H9 (cell line): ENCODE results near the gene GRIK4. TPM values are rescaled to one million over a fixed set of nuclear protein-coding genes. Genes with fewer than 3 reads are reported as not detected.

ENCODE experiments used
- DNase-seq: peaks from one replicate; pipeline ENCODE4 v3.0.0-alpha.2; 2017
- H2AFZ ChIP-seq: one replicate; pipeline ENCODE4 v1.6.1; 2013; ENCODE audit warnings: mild to moderate bottlenecking, low read length, control low read depth, moderate library complexity
- H2AK5ac ChIP-seq: 2 replicates; pipeline ENCODE4 v1.6.1; 2013; ENCODE audit warnings: low read length, control low read depth, mixed read lengths; ENCODE audit not compliant: insufficient read length
- H2BK120ac ChIP-seq: one replicate; pipeline ENCODE4 v1.6.1; 2013; ENCODE audit warnings: low read depth, mild to moderate bottlenecking, low read length, control low read depth, inconsistent platforms; ENCODE audit not compliant: poor library complexity, severe bottlenecking
- H2BK12ac ChIP-seq: 2 replicates; pipeline ENCODE4 v1.6.1; 2013; ENCODE audit warnings: low read length, control low read depth, mixed read lengths, low read depth; ENCODE audit not compliant: insufficient read length
- H2BK15ac ChIP-seq: 2 replicates; pipeline ENCODE4 v1.6.1; 2013; ENCODE audit warnings: low read depth, low read length, control low read depth
- H2BK20ac ChIP-seq: one replicate; pipeline ENCODE4 v1.6.1; 2013; ENCODE audit warnings: low read depth, mild to moderate bottlenecking, low read length, control low read depth, inconsistent platforms; ENCODE audit not compliant: poor library complexity, severe bottlenecking
- H2BK5ac ChIP-seq: 2 replicates; pipeline ENCODE4 v1.6.1; 2013; ENCODE audit warnings: low read length, control low read depth, mixed read lengths; ENCODE audit not compliant: insufficient read length
- H3K14ac ChIP-seq: 2 replicates; pipeline ENCODE4 v1.6.1; 2013; ENCODE audit warnings: low read length, control low read depth; ENCODE audit not compliant: insufficient read depth
- H3K18ac ChIP-seq: 2 replicates; pipeline ENCODE4 v1.6.1; 2013; ENCODE audit warnings: low read depth, mild to moderate bottlenecking, mixed read lengths, low read length, control low read depth; ENCODE audit not compliant: insufficient read length
- H3K23ac ChIP-seq: 2 replicates; pipeline ENCODE4 v1.6.1; 2013; ENCODE audit warnings: low read length, control low read depth, mixed read lengths, low read depth; ENCODE audit not compliant: insufficient read length
- H3K23me2 ChIP-seq: 2 replicates; pipeline ENCODE4 v1.6.1; 2013; ENCODE audit warnings: low read depth, mild to moderate bottlenecking, mixed read lengths, low read length, control low read depth; ENCODE audit not compliant: insufficient read length, poor library complexity, severe bottlenecking
- H3K27ac ChIP-seq: 2 replicates; pipeline ENCODE4 v1.5.1; 2013; ENCODE audit warnings: low read length, control low read depth, mixed read lengths, low read depth; ENCODE audit not compliant: insufficient read length
- H3K27me3 ChIP-seq: 2 replicates; pipeline ENCODE4 v1.6.1; 2013; ENCODE audit warnings: low read length, control low read depth, inconsistent platforms; ENCODE audit not compliant: insufficient read depth
- H3K4ac ChIP-seq: 2 replicates; pipeline ENCODE4 v1.6.1; 2013; ENCODE audit warnings: low read depth, mild to moderate bottlenecking, control low read depth, inconsistent platforms, low read length, moderate library complexity
- H3K4me1 ChIP-seq: 2 replicates; pipeline ENCODE4 v1.6.1; 2013; ENCODE audit warnings: low read length, control low read depth, inconsistent platforms; ENCODE audit not compliant: insufficient read depth
- H3K4me2 ChIP-seq: 2 replicates; pipeline ENCODE4 v1.6.1; 2013; ENCODE audit warnings: low read length, control low read depth, mixed read lengths; ENCODE audit not compliant: insufficient read length, insufficient read depth
- H3K56ac ChIP-seq: 2 replicates; pipeline ENCODE4 v1.6.1; 2013; ENCODE audit warnings: low read depth, mild to moderate bottlenecking, mixed read lengths, low read length, control low read depth; ENCODE audit not compliant: insufficient read length
- H3K79me1 ChIP-seq: 2 replicates; pipeline ENCODE4 v1.6.1; 2013; ENCODE audit warnings: low read depth, mild to moderate bottlenecking, moderate library complexity, low read length, control low read depth, inconsistent platforms; ENCODE audit not compliant: insufficient read depth, poor library complexity, severe bottlenecking
- H3K79me2 ChIP-seq: 2 replicates; pipeline ENCODE4 v1.6.1; 2013; ENCODE audit warnings: low read length, control low read depth, inconsistent platforms; ENCODE audit not compliant: insufficient read depth
- H3K9ac ChIP-seq: 2 replicates; pipeline ENCODE4 v1.6.1; 2013; ENCODE audit warnings: low read length, control low read depth, mixed read lengths; ENCODE audit not compliant: insufficient read length; ENCODE audit errors: extremely low read depth
- H3K9me3 ChIP-seq: one replicate; pipeline ENCODE4 v1.6.1; 2013; ENCODE audit warnings: low read depth, low read length, inconsistent platforms; ENCODE audit not compliant: control insufficient read depth
- H3T11ph ChIP-seq: one replicate; pipeline ENCODE4 v1.6.1; 2013; ENCODE audit warnings: mild to moderate bottlenecking, low read length, control low read depth, inconsistent platforms
- H4K20me1 ChIP-seq: one replicate; pipeline ENCODE4 v1.6.1; 2013; ENCODE audit not compliant: control insufficient read depth, insufficient read length, insufficient read depth
- H4K5ac ChIP-seq: 2 replicates; pipeline ENCODE4 v1.6.1; 2013; ENCODE audit warnings: low read depth, mild to moderate bottlenecking, mixed read lengths, low read length, control low read depth; ENCODE audit not compliant: insufficient read length
- H4K8ac ChIP-seq: replicated peaks from 2 replicates; pipeline ENCODE4 v1.6.1; 2013; ENCODE audit warnings: low read length, control low read depth, mixed read lengths, low read depth; ENCODE audit not compliant: insufficient read length
- H4K91ac ChIP-seq: 2 replicates; pipeline ENCODE4 v1.6.1; 2013; ENCODE audit warnings: low read depth, mild to moderate bottlenecking, moderate library complexity, mixed read lengths, low read length, control low read depth; ENCODE audit not compliant: insufficient read length
- H3K27ac Mint-ChIP-seq, 3 experiments: 2 replicates in 2 of 3; 3 replicates in 1 of 3; pipeline ENCODE4 v1.8.0; 2020 to 2021; ENCODE audit warnings: mixed read lengths in 3 of 3, mild to moderate bottlenecking in 1 of 3, moderate library complexity in 1 of 3
- H3K27me3 Mint-ChIP-seq: 2 replicates; pipeline ENCODE4 v1.8.0; 2021; ENCODE audit warnings: low read depth, mild to moderate bottlenecking, moderate library complexity, mixed read lengths
- H3K36me3 Mint-ChIP-seq, 3 experiments: 2 replicates in 2 of 3; 3 replicates in 1 of 3; pipeline ENCODE4 v1.8.0; 2020 to 2021; ENCODE audit warnings: low read depth in 3 of 3, mixed read lengths in 3 of 3; ENCODE audit not compliant: insufficient read depth in 1 of 3
- H3K4me1 Mint-ChIP-seq, 2 experiments: 2 replicates each; pipeline ENCODE4 v1.8.0; 2020; ENCODE audit warnings: mixed read lengths in 2 of 2
- H3K4me3 Mint-ChIP-seq, 2 experiments: 2 replicates in 1 of 2; 3 replicates in 1 of 2; pipeline ENCODE4 v1.8.0; 2020 to 2021; ENCODE audit warnings: mild to moderate bottlenecking in 2 of 2, mixed read lengths in 2 of 2, moderate library complexity in 1 of 2
- H3K9me3 Mint-ChIP-seq, 2 experiments: 2 replicates in 1 of 2; 3 replicates in 1 of 2; pipeline ENCODE4 v1.8.0; 2020; ENCODE audit warnings: mild to moderate bottlenecking in 2 of 2, mixed read lengths in 2 of 2, moderate library complexity in 1 of 2
- CTCF ChIP-seq: fragments of 200-600 bp; sonication (generic); conservative IDR thresholded peaks from 3 replicates; pipeline ENCODE4 v1.8.0; 2021; ENCODE audit warnings: antibody characterized with exemption, mild to moderate bottlenecking
- WGBS: extraction: QIAGEN DNeasy Blood & Tissue Kit; methylation state at CpG from one replicate; pipeline ENCODE4 v1.1.7; 2013; ENCODE audit warnings: missing lambda C conversion rate, low lambda C conversion rate, mixed read lengths; ENCODE audit not compliant: insufficient read length; ENCODE audit errors: extremely low coverage; 5-methylcytosine and 5-hydroxymethylcytosine counted together
- total RNA-seq: library from RNA; stranded (reverse); gene quantifications from 2 replicates; pipeline ENCODE4 v1.2.1, GENCODE V29; 2021

GRIK4 gene
- total RNA-seq, 1 experiment from 2014 or later: 2.3 TPM

GRCh38 chr11:120562806-120563425 is 51.4 kb downstream of the GRIK4 start:
- DNase-seq: peak; percentile 19
- Histone ChIP-seq H3K9me3 (no peaks in the 10 kb centered on the region), H3K27me3 (peaks cover 5% of the 10 kb centered on the region; the same call in 1 of the 2 replicates), H2AFZ (no peak overlapping the region), H3K27ac (no peak overlapping the region), H3K18ac (no peak overlapping the region), H4K5ac (no peak overlapping the region), H2BK15ac (no peak overlapping the region), H4K20me1 (no peaks in the 10 kb centered on the region), H3K4me2 (no peak overlapping the region), H2BK5ac (no peak overlapping the region), H3K23ac (no peak overlapping the region), H3K23me2 (peaks cover 8% of the 10 kb centered on the region), H2BK12ac (no peak overlapping the region), H2BK20ac (no peak overlapping the region), H4K91ac (no peak overlapping the region), H3K9ac (no peak overlapping the region), H2BK120ac (no peak overlapping the region), H2AK5ac (no peak overlapping the region), H3K4me1 (no peaks in the 10 kb centered on the region; the same call in 1 of the 2 replicates), H4K8ac (no peak overlapping the region), H3K4ac (no peak overlapping the region), H3K79me2 (no peaks in the 10 kb centered on the region), H3K14ac (no peak overlapping the region), H3K79me1 (no peaks in the 10 kb centered on the region), H3T11ph (no peak overlapping the region), H3K56ac (no peak overlapping the region)
- no peaks in the 10 kb centered on the region; a peak in 1 of 7 replicates for H3K36me3 Mint-ChIP-seq
- H3K27me3 Mint-ChIP-seq: peaks cover 53% of the 10 kb centered on the region
- no peaks in the 10 kb centered on the region for H3K9me3 Mint-ChIP-seq
- no peak for TF ChIP-seq CTCF
- no peak overlapping the region; a peak in 2 of 5 replicates for H3K4me3 Mint-ChIP-seq
- WGBS: no CpG with 5 or more reads among the region's 9 CpGs
- no peak overlapping the region for H3K27ac Mint-ChIP-seq
- peaks cover 29 to 40% of the 10 kb centered on the region in 2 experiments for H3K4me1 Mint-ChIP-seq
